ENCODE measurements around the gene CFAP47. TPM values are rescaled to one million over a fixed set of nuclear protein-coding genes. Genes with fewer than 3 reads are reported as not detected.

Gene CFAP47
- total and polyA plus RNA-seq, 9 of the 15 experiments (the other 6 are each of a cell fraction or from before 2014, with no cell fraction given) = 0.06 to 0.29 (median 0.13) TPM

GRCh38 chrX:36310136-36310535 lies 390.6 kb downstream of the CFAP47 start:
- ChIA-PET CTCF (ENCODE audit: low intra/inter-chr PET ratio) (interaction anchor here (0.6 kb wide), 1 partner anchor 108 kb away, joined by 5 read pairs; no protein-coding TSS in a partner anchor), POLR2A (no interaction called here)
- Histone ChIP-seq H3K9me1 (ENCODE audit: control insufficient read depth, insufficient read depth, low read length) (no peaks in the 10 kb centered on the region), H3K27ac (ENCODE audit: extremely low read depth, low read depth, low read length) (no peak overlapping the region), H3K9ac (ENCODE audit: insufficient read depth in 1 of 2, low read depth in 2 of 2, low read length in 2 of 2) (no peak overlapping the region), H4K20me1 (replicated peaks; ENCODE audit: control insufficient read depth, insufficient read depth, low read length) (no peaks in the 10 kb centered on the region), H3K79me2 (ENCODE audit: control insufficient read depth, insufficient read depth, low read length) (no peaks in the 10 kb centered on the region), H2AFZ (ENCODE audit: low read depth, low read length) (no peak overlapping the region), H3K4me2 (ENCODE audit: insufficient read depth, low read length) (no peak overlapping the region), H3K9me3 (replicated peaks; ENCODE audit: control insufficient read depth, insufficient read depth, low read depth, low read length) (no peaks in the 10 kb centered on the region), H3K4me3 (no peak overlapping the region), H3K27me3 (ENCODE audit: control insufficient read depth in 2 of 2, insufficient read depth in 2 of 2, low read length in 2 of 2) (no peaks in the 10 kb centered on the region), H3K4me1 (replicated peaks in 1 of 2; ENCODE audit: control insufficient read depth in 2 of 2, insufficient read depth in 2 of 2, low read length in 2 of 2) (no peaks in the 10 kb centered on the region), H3K36me3 (ENCODE audit: control insufficient read depth, insufficient read depth, low read length) (no peaks in the 10 kb centered on the region)
- ATAC-seq (no peak), DNase-seq (ENCODE audit: extremely low read depth in 1 of 4, low spot score in 3 of 4) (no peak), FAIRE-seq (no peak)
- BruUV-seq (replicated peaks) = no TSS peak
- intact Hi-C loops (cut with micrococcal nuclease) = no loop called here
- WGBS (ENCODE audit: insufficient coverage, low coverage, missing lambda C conversion rate) = 0% methylated on average over 1 of the region's 1 CpG
- in situ Hi-C loops (cut with MboI) = no loop called here
- TF ChIP-seq MYBL2 (IDR thresholded peaks at IDR 0.05; ENCODE audit: low read depth) (no peak), MYBL2 (CRISPR knock-in tag; IDR thresholded peaks at IDR 0.05; ENCODE audit: borderline replicate concordance) (no peak), KDM5B (IDR thresholded peaks at IDR 0.05; ENCODE audit: insufficient replicate concordance, low read depth, low read length) (no peak), CHAMP1 (IDR thresholded peaks at IDR 0.05) (no peak), WHSC1 (IDR thresholded peaks at IDR 0.05; ENCODE audit: low read length) (no peak), RERE (CRISPR knock-in tag; IDR thresholded peaks at IDR 0.05; ENCODE audit: borderline replicate concordance) (no peak), TARDBP (IDR thresholded peaks at IDR 0.05) (no peak), SP1 (CRISPR knock-in tag; IDR thresholded peaks at IDR 0.05) (no peak), ELF1 (tag; IDR thresholded peaks at IDR 0.05) (no peak), NKRF (IDR thresholded peaks at IDR 0.05; ENCODE audit: borderline replicate concordance) (no peak), GMEB1 (CRISPR knock-in tag; IDR thresholded peaks at IDR 0.05) (no peak)

Data from K562 (cell line).